Amygdala (tissue), 56 donors: ENCODE data around the gene HBD.
"Not testable (repeated sequence)": the region's sequence is repeated elsewhere in the genome, so short reads cannot be mapped to it uniquely, and the experiment has no call there.

Source experiments
- DNase-seq, 56 donors: peaks; one replicate each; lab custom pipeline; 2025; lab: John Stamatoyannopoulos, UW

The HBD gene

DNA sequence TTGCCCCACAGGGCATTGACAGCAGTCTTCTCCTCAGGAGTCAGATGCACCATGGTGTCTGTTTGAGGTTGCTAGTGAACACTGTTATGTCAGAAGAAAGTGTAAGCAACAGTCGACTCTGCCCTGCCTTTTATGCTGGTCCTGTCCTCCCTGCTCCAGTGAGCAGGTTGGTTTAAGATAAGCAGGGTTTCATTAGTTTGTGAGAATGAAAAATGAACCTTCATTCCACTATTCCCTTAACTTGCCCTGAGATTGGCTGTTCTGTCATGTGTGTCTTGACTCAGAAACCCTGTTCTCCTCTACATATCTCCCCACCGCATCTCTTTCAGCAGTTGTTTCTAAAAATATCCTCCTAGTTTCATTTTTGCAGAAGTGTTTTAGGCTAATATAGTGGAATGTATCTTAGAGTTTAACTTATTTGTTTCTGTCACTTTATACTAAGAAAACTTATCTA is at the start of gene HBD:
HBD (minus strand) TSS at position 103 of the 454 bp plus-strand sequence; CDS start at position 53, 50 bp downstream.
- DNase-seq, result no peak

DNA sequence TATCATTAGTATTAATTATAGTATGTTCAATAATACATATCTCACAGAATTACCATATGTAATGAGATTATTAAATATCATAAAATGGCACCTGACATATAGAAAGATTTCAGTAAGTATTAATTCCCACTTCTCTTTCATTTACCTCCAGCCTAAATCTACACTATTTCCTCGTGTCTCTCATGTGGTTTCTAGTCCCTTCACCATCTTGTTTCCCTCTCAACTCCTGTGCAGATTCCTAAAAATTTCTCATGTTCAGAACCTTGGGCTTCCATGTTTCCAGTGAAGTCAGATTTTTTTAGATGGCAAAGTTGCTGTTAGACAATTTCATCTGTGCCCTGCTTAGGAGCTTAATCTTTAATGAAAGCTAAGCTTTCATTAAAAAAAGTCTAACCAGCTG is 49.6 kb upstream of the HBD start:
- DNase-seq, result no peak

GRCh38 chr11:5283086-5283485 is 48.8 kb upstream of the HBD start:
- DNase-seq, result no peak

GRCh38 chr11:5282628-5283027 is 48.3 kb upstream of the HBD start:
- DNase-seq, result no peak

DNA sequence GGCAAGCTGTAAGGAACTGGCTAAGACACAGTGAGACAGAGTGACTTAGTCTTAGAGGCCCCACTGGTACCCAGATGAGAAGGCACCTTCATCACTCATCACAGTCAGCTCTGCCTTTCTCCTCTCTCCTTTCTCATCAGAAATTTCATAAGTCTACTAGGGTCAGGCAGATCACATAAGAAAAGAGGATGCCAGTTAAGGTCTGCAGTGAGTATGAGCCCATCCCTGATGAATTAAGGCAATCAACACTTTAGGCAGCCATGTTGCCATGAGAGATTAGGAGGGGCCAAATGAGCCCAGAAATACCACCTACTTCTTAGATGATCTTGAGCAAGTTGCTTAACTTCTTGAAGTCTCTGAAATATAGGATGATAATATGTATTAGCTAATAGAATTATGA is 47.3 kb upstream of the HBD start:
- no peak for DNase-seq

- peak in 5 of 56 donors; percentile 0 to 11 (median 9) for DNase-seq
These were observed 46.4 kb upstream of the HBD start for GRCh38 chr11:5280582-5281102.

- DNase-seq, result no peak
These were observed 45.3 kb upstream of the HBD start for GRCh38 chr11:5279471-5280090.

- DNase-seq, result no peak
These were observed 43.6 kb upstream of the HBD start for GRCh38 chr11:5277807-5278382.

DNA sequence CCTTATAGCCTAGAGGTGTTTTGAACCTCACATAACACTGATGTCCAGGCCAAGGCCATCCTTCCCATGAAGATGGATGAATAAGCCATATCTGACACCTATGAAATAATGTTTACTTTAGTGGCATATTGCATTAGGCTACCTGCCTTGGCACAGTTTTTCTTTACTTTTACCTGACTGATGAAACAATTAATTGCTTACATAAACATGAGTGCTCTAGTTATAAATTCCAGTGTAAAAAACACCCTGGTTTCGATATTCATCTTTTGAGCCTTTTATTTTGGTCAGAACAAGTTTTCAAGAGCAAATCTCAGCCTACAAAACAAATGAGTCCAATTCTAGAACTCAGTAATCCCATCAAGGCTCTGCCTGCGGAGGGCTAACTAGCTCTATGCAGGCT is 42.4 kb upstream of the HBD start:
- DNase-seq, result no peak

DNA sequence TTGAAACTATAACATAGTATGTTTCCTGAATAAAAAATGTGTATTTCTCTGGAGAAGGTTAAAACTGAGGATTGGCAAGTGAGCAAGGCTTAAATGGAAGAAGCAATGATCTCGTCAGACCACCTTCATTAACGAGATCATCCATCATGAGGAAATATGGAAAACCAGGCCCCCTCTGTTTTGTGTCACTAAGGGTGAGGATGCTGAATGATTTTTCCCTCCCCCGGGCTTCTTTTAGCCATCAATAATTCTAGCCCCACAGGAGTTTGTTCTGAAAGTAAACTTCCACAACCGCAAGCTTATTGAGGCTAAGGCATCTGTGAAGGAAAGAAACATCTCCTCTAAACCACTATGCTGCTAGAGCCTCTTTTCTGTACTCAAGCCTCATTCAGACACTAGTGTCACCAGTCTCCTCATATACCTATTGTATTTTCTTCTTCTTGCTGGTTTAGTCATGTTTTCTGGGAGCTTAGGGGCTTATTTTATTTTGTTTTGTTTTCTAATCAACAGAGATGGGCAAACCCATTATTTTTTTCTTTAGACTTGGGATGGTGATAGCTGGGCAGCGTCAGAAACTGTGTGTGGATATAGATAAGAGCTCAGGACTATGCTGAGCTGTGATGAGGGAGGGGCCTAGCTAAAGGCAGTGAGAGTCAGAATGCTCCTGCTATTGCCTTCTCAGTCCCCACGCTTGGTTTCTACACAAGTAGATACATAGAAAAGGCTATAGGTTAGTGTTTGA is 41.3 kb upstream of the HBD start:
- no peak for DNase-seq

- no peak for DNase-seq
These were observed 40.1 kb upstream of the HBD start for GRCh38 chr11:5274395-5274794.

GRCh38 chr11:5272395-5273017 is 38.2 kb upstream of the HBD start:
- no peak for DNase-seq

GRCh38 chr11:5269715-5270147 is 35.4 kb upstream of the HBD start, which contains the start of gene HBE1:
Gene HBE1 (minus strand): TSS chr11:5269945. CDS start chr11:5269890, 55 bp downstream.
- DNase-seq, result no peak

DNA sequence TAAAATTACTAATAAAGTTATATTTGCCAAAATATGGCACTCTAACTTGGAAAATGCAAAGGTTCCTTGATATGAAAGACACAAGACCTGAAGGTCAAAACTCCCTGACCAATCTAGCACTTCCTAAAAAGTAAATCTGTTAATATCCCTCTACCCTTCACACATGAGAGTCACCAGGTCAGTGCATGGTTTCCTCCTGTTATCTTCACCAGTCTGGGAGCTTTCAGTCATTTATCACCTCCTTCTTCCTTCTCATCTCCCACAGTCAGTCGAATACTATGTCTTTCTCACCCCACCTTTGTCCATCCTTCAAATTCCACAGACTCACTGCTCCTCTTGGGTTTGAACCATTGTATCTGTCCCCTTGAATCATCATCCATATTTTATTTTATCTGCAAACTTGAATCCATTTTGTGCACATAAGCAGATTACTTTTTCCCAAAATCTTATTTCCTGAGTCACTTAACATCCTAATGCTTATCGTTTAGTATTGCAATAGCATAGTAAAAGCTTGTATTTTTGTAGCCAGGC is 32.8 kb upstream of the HBD start:
- no peak for DNase-seq

DNA sequence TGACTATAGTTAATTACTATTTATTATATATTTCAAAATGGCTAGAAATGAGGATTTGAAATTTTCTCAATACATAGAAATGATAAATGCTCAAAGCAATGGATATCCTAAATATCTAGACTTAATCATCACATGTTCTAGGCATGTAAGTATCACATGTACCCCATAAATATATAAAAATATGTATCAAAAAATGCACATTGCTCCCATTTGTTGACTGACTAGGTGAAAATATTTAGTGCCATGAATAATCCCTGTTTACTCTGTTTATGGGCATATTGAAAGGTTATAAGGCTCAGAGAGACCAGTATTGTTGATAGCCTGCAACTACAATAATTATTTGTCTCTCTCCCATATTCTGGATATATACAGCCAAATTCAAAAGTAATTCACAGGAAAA is 32.3 kb upstream of the HBD start:
- no peak for DNase-seq

DNA sequence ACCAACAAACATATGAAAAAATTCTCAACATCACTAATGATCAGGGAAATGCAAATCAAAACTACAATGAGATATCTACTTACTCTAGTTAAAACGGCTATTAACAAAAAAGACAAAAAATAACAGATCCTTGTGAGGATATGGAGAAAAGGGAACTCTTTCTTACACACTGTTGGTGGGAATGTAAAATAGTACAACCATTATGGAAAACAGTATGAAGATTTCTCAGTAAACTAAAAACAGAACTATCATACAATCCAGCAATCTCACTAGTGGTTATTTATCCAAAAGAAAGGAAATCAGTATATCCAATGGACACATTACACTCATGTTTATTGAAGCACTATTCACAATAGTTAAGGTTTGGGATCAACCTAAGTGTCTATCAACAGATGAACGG is 31.5 kb upstream of the HBD start:
- no peak for DNase-seq

DNA sequence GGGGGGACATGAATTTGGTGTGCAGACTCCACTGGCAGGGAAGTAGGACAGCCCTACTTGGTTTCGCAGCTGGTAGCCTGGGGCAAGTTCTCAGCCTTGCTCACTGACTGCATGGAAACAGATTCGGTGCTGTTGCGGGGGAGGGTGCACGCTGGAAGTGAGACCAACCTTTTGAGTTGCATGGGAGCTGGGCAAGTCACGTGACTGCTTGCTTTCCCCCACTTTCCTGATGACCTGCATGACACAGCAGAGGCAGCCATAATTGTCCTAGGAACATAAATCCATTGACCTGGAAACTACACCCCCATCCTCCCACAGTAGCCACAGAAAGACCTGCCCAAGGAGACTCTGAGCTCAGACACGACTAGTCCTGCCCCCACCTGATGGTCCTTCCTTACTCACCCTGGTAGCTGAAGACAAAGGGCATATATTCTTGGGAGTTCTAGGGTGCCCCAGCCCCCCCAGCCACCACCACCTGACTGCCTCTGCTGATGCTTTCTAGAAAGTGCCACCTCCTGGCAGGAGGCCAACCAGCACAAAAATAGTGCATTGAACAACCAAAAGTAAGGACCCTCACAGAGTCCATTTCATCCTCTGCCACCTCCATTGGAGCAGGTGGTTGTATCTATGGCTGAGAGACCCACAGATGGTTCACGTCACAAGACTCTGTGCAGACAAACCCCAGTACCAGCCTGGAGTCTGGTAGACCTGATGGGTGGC is 24.4 kb upstream of the HBD start:
- DNase-seq, result no peak

GRCh38 chr11:5257296-5257695 is 23.0 kb upstream of the HBD start:
- no peak for DNase-seq

- DNase-seq, result not testable (repeated sequence)
These were observed 20.5 kb upstream of the HBD start, which contains the start of gene HBG2 for GRCh38 chr11:5254646-5255413. Gene HBG2 (minus strand): TSS chr11:5254781. CDS start chr11:5254728, 53 bp downstream.
